HEK293T (cell line): Measurements from ENCODE around the gene CELF1.
"Not testable (repeated sequence)": the region's sequence is repeated elsewhere in the genome, so short reads cannot be mapped to it uniquely, and the experiment has no call there.

ENCODE experiments used
- CTCF ChIA-PET: fragments of 350-600 bp; formaldehyde crosslinking; extraction: SDS; loops from one replicate; lab custom pipeline; 2021; ENCODE audit warnings: antibody characterized with exemption, inconsistent platforms; lab: Yijun Ruan, JAX
- POLR2A ChIA-PET: fragments of 350-600 bp; formaldehyde crosslinking; extraction: SDS; loops from one replicate; lab custom pipeline; 2020; ENCODE audit warnings: antibody characterized with exemption, inconsistent platforms; lab: Yijun Ruan, JAX
- DNase-seq: peaks from one replicate; pipeline ENCODE4 v3.0.0; 2012; ENCODE audit warnings: mixed read lengths; ENCODE audit errors: extremely low spot score
- ARNT ChIP-seq: fragments of 450-650 bp; IDR thresholded peaks from 2 replicates; pipeline ENCODE4 v1.6.1; 2017; ENCODE audit warnings: mild to moderate bottlenecking
- BHLHE40 ChIP-seq: fragments of 450-650 bp; IDR thresholded peaks from 2 replicates; pipeline ENCODE4 v1.6.1; 2016; ENCODE audit warnings: mild to moderate bottlenecking, moderate library complexity, borderline replicate concordance
- CTBP1 ChIP-seq: fragments of 450-650 bp; IDR thresholded peaks from 2 replicates; pipeline ENCODE4 v1.6.1; 2016; ENCODE audit warnings: borderline replicate concordance
- ELF4 ChIP-seq: fragments of 450-650 bp; IDR thresholded peaks from 2 replicates; pipeline ENCODE4 v1.6.1; 2017; ENCODE audit warnings: antibody characterized with exemption
- FOXA1 ChIP-seq: fragments of 450-650 bp; IDR thresholded peaks from 2 replicates; pipeline ENCODE4 v1.6.1; 2016; ENCODE audit warnings: mild to moderate bottlenecking
- FOXK2 ChIP-seq: fragments of 450-650 bp; IDR thresholded peaks from 2 replicates; pipeline ENCODE4 v1.6.1; 2016; ENCODE audit warnings: mild to moderate bottlenecking
- FOXM1 ChIP-seq: fragments of 450-650 bp; IDR thresholded peaks from 2 replicates; pipeline ENCODE4 v1.6.1; 2017; ENCODE audit warnings: mild to moderate bottlenecking, borderline replicate concordance
- HDGF ChIP-seq: fragments of 450-650 bp; IDR thresholded peaks from 2 replicates; pipeline ENCODE4 v1.6.1; 2017; ENCODE audit warnings: antibody characterized with exemption, borderline replicate concordance
- L3MBTL2 ChIP-seq: fragments of 450-650 bp; conservative IDR thresholded peaks from 2 replicates; pipeline ENCODE4 v1.6.1; 2016; ENCODE audit warnings: mild to moderate bottlenecking
- LEF1 ChIP-seq: fragments of 450-650 bp; IDR thresholded peaks from 2 replicates; pipeline ENCODE4 v1.6.1; 2017; ENCODE audit warnings: mild to moderate bottlenecking, borderline replicate concordance
- NFRKB ChIP-seq: fragments of 450-650 bp; IDR thresholded peaks from 2 replicates; pipeline ENCODE4 v1.6.1; 2016; ENCODE audit warnings: mild to moderate bottlenecking, moderate library complexity
- SP1 ChIP-seq: fragments of 450-650 bp; IDR thresholded peaks from 2 replicates; pipeline ENCODE4 v1.6.1; 2017
- SUZ12 ChIP-seq: fragments of 450-650 bp; IDR thresholded peaks from 2 replicates; pipeline ENCODE4 v1.6.1; 2016; ENCODE audit warnings: mild to moderate bottlenecking
- TARDBP ChIP-seq: fragments of 450-650 bp; IDR thresholded peaks from 2 replicates; pipeline ENCODE4 v1.6.1; 2016
- ZNF384 ChIP-seq: fragments of 450-650 bp; IDR thresholded peaks from 2 replicates; pipeline ENCODE4 v1.6.1; 2016
- TF ChIP-seq, protein P1 (sequence below): fragments of 450-650 bp; IDR thresholded peaks from 2 replicates; pipeline ENCODE4 v1.6.1; 2016

Gene CELF1

DNA sequence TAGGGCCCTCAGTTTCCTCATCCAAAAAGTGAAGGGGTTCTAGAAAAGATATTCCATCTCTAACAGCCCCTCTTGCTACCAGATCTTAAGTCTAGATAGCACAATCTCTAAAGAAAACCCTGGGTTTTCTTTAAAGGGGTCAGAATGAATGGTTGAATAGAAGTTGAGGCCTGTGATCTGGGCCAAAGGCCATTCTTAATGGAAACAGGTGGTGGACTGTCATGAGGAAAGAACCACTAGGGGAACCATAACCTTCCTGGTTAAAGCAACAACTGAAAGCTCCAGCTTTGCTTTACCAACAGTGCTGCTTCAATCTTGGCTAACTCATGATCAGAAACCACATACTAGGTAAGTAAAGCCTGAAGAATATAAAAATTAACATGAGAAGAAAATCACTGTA lies 1.8 kb downstream of the CELF1 start:
- TF ChIP-seq HDGF: no peak
- TF ChIP-seq SUZ12: no peak
- no peak for TF ChIP-seq ELF4
- TF ChIP-seq, protein P1, sequence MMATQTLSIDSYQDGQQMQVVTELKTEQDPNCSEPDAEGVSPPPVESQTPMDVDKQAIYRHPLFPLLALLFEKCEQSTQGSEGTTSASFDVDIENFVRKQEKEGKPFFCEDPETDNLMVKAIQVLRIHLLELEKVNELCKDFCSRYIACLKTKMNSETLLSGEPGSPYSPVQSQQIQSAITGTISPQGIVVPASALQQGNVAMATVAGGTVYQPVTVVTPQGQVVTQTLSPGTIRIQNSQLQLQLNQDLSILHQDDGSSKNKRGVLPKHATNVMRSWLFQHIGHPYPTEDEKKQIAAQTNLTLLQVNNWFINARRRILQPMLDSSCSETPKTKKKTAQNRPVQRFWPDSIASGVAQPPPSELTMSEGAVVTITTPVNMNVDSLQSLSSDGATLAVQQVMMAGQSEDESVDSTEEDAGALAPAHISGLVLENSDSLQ: no peak
- TF ChIP-seq SP1: no peak
- TF ChIP-seq FOXM1: no peak
- no peak for TF ChIP-seq FOXK2
- ChIA-PET CTCF (interaction anchor here (0.7 to 1.6 kb wide), 6 partner anchors 11 to 135 kb away, joined by 3 to 8 read pairs (median 4); no protein-coding TSS in a partner anchor), POLR2A (interaction anchor here (0.5 to 3.6 kb wide), 3 partner anchors 11 to 39 kb away, joined by 3 to 18 read pairs (median 8); partner anchors contain the start of gene PTPMT1)
- peak; percentile 32 for DNase-seq

DNA sequence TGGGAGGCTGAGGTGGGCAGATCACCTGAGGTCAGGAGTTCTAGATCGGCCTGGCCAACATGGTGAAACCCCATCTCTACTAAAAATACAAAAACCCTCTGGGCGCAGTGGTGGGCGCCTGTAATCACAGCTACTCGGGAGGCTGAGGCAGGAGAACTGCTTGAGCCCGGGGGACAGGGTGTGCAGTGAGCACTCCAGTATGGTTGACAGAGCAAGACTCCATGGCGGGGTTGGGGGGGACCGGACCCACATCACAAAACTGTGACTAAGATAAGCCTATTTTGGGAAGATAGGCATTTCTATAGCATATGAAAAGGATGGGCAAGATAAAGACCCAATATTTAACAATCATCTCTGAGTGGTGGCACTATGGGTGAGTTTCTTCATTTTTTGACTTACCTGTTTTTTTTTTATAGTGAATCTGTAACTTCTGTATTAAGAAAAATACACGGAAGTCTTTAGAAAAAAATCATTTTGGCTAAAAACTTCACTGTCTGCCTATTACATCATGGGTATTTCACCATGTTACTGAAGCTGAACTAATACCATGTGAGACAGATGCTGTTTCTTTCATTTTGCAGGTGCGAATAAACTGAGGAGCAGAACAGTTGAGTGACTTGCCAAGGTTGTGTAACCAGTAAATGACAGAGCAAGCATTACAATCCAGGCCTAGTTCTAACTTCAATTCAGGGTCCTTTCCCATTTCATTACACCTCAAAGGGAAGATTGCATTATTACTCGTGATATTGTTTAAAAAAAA lies 2.5 kb downstream of the CELF1 start:
- ChIA-PET CTCF (interaction anchor here (0.7 to 1.6 kb wide), 3 partner anchors 14 to 135 kb away, joined by 3 to 4 read pairs (median 3); no protein-coding TSS in a partner anchor), POLR2A (interaction anchor here (3.6 kb wide), 1 partner anchor 15 kb away, joined by 18 read pairs; the partner anchor contains the start of gene PTPMT1)
- DNase-seq: no peak
- TF ChIP-seq BHLHE40: no peak
- TF ChIP-seq CTBP1: no peak
- TF ChIP-seq SP1: no peak
- TF ChIP-seq NFRKB: no peak
- no peak for TF ChIP-seq HDGF
- no peak for TF ChIP-seq SUZ12
- no peak for TF ChIP-seq FOXM1
- TF ChIP-seq, protein P1: no peak
- TF ChIP-seq FOXK2: no peak
- no peak for TF ChIP-seq L3MBTL2
- TF ChIP-seq ZNF384: no peak
- TF ChIP-seq ARNT: no peak
- TF ChIP-seq FOXA1: no peak

GRCh38 chr11:47546274-47546673 lies 6.7 kb downstream of the CELF1 start:
- DNase-seq, CTCF ChIA-PET, POLR2A ChIA-PET: not testable (repeated sequence)

GRCh38 chr11:47545298-47545697 lies 7.6 kb downstream of the CELF1 start:
- ChIA-PET POLR2A (no interaction called here), CTCF (no interaction called here)
- TF ChIP-seq ZNF384 (no peak), FOXA1 (no peak), TARDBP (no peak)
- no peak for DNase-seq

- TF ChIP-seq ZNF384 (no peak), FOXK2 (no peak), NFRKB (no peak), FOXM1 (no peak), BHLHE40 (no peak), TARDBP (no peak), CTBP1 (no peak), SP1 (no peak), ARNT (no peak), FOXA1 (no peak), LEF1 (no peak), HDGF (no peak)
- CTCF ChIA-PET: interaction anchor here (0.7 to 1.7 kb wide), 2 partner anchors 11 to 18 kb away, joined by 5 to 8 read pairs; no protein-coding TSS in a partner anchor
- DNase-seq: no peak
- POLR2A ChIA-PET: interaction anchor here (1.3 to 1.8 kb wide), 2 partner anchors 11 to 38 kb away, joined by 3 to 8 read pairs; partner anchors contain the start of gene CELF1
Measured at GRCh38 chr11:47541070-47541469, 11.9 kb downstream of the CELF1 start.

- ChIA-PET POLR2A (interaction anchor here (0.8 to 1.8 kb wide), 3 partner anchors 12 to 458 kb away, joined by 3 to 8 read pairs (median 3); partner anchors contain the start of gene CELF1), CTCF (interaction anchor here (1.0 to 1.7 kb wide), 3 partner anchors 8 to 14 kb away, joined by 3 to 8 read pairs (median 3); no protein-coding TSS in a partner anchor)
- TF ChIP-seq SP1: no peak
- no peak for TF ChIP-seq LEF1
- TF ChIP-seq CTBP1: no peak
- TF ChIP-seq, protein P1: no peak
- TF ChIP-seq NFRKB: no peak
- TF ChIP-seq BHLHE40: no peak
- TF ChIP-seq HDGF: no peak
- no peak for TF ChIP-seq ARNT
- no peak for TF ChIP-seq FOXK2
- no peak for TF ChIP-seq SUZ12
- TF ChIP-seq L3MBTL2: no peak
- no peak for TF ChIP-seq ELF4
- no peak for TF ChIP-seq FOXA1
- no peak for TF ChIP-seq FOXM1
- no peak for TF ChIP-seq TARDBP
- TF ChIP-seq ZNF384: no peak
- DNase-seq: no peak
Measured at GRCh38 chr11:47539681-47540039, 13.3 kb downstream of the CELF1 start.
